Calu3 (cell line): ENCODE measurements around the gene HTN3. TPM values are rescaled to one million over a fixed set of nuclear protein-coding genes. Genes with fewer than 3 reads are reported as not detected.

ENCODE experiments used
- BruUV-seq: library from RNA; stranded (reverse); fragments of 400-500 nt; replicated peaks from 2 replicates; lab custom pipeline; 2021; lab: Mats Ljungman, UMichigan
- CTCF ChIA-PET: fragments of 300-600 bp; sonication (Branson Sonifier 250); formaldehyde crosslinking; loops from one replicate; lab custom pipeline; 2022; ENCODE audit warnings: antibody characterized with exemption; lab: Charles Lee
- DNase-seq: peaks from one replicate; pipeline ENCODE4 v3.0.0; 2022
- H3K27ac Mint-ChIP-seq: one replicate; pipeline ENCODE4 v1.8.0; 2022; ENCODE audit warnings: mixed read lengths; ENCODE audit not compliant: unreplicated experiment
- H3K27me3 Mint-ChIP-seq: one replicate; pipeline ENCODE4 v1.8.0; 2022; ENCODE audit warnings: mixed read lengths; ENCODE audit not compliant: unreplicated experiment
- H3K36me3 Mint-ChIP-seq: one replicate; pipeline ENCODE4 v1.8.0; 2022; ENCODE audit warnings: mild to moderate bottlenecking, moderate library complexity, mixed read lengths; ENCODE audit not compliant: insufficient read depth, unreplicated experiment
- H3K4me1 Mint-ChIP-seq: one replicate; pipeline ENCODE4 v1.8.0; 2022; ENCODE audit warnings: mild to moderate bottlenecking, low read depth, mixed read lengths; ENCODE audit not compliant: unreplicated experiment
- H3K4me3 Mint-ChIP-seq: one replicate; pipeline ENCODE4 v1.8.0; 2022; ENCODE audit warnings: mild to moderate bottlenecking, low read depth, moderate library complexity, mixed read lengths; ENCODE audit not compliant: unreplicated experiment
- H3K9me3 Mint-ChIP-seq: one replicate; pipeline ENCODE4 v1.8.0; 2022; ENCODE audit warnings: low read depth, mixed read lengths; ENCODE audit not compliant: unreplicated experiment
- CTCF ChIP-seq: fragments of 200-600 bp; IDR thresholded peaks from one replicate; pipeline ENCODE4 v1.8.0; 2022; ENCODE audit warnings: antibody characterized with exemption; ENCODE audit not compliant: unreplicated experiment
- intact Hi-C: fragments of 100-400 bp; cut with micrococcal nuclease; formaldehyde crosslinking; loops from one replicate; pipeline ENCODE4 v1.10.0; 2022; ENCODE audit not compliant: unreplicated experiment
- total RNA-seq: library from RNA; stranded (reverse); gene quantifications from 2 replicates; pipeline ENCODE4 v1.2.3, GENCODE V29; 2022

Gene HTN3
- total RNA-seq, 1 experiment from 2014 or later, result not detected

GRCh38 chr4:69995526-69996016, 32.7 kb upstream of the HTN3 start, which contains the start of gene STATH:
TSS of gene STATH (plus strand) at chr4:69995966. CDS start at chr4:69998438, 2,472 bp downstream.
- no peak within 1 kb of the TSS for H3K4me3 Mint-ChIP-seq
- no peak within 1 kb of the TSS for H3K27ac Mint-ChIP-seq
- peaks cover 2% of the 10 kb centered on the region for H3K9me3 Mint-ChIP-seq
- TF ChIP-seq CTCF, result no peak
- BruUV-seq, result no TSS peak
- CTCF ChIA-PET, result no interaction called here
- H3K4me1 Mint-ChIP-seq, result no peaks in the 10 kb centered on the region
- no peaks in the 10 kb centered on the region for H3K36me3 Mint-ChIP-seq
- no peak for DNase-seq
- intact Hi-C loops, result no loop called here
- H3K27me3 Mint-ChIP-seq, result no peaks in the 10 kb centered on the region

GRCh38 chr4:69999420-69999819, 28.8 kb upstream of the HTN3 start:
- BruUV-seq, result no TSS peak
- Mint-ChIP-seq H3K36me3 (no peaks in the 10 kb centered on the region), H3K4me3 (no peak overlapping the region), H3K27me3 (no peaks in the 10 kb centered on the region), H3K4me1 (no peaks in the 10 kb centered on the region), H3K27ac (no peak overlapping the region), H3K9me3 (no peaks in the 10 kb centered on the region)
- CTCF ChIA-PET, result no interaction called here
- intact Hi-C loops, result no loop called here
- no peak for TF ChIP-seq CTCF
- no peak for DNase-seq

GRCh38 chr4:70000711-70001110, 27.5 kb upstream of the HTN3 start:
- H3K27ac Mint-ChIP-seq, result no peak overlapping the region
- H3K9me3 Mint-ChIP-seq, result no peaks in the 10 kb centered on the region
- BruUV-seq, result no TSS peak
- TF ChIP-seq CTCF, result no peak
- no peak overlapping the region for H3K4me3 Mint-ChIP-seq
- no peaks in the 10 kb centered on the region for H3K36me3 Mint-ChIP-seq
- intact Hi-C loops, result no loop called here
- H3K4me1 Mint-ChIP-seq, result no peaks in the 10 kb centered on the region
- no peaks in the 10 kb centered on the region for H3K27me3 Mint-ChIP-seq
- no peak for DNase-seq
- CTCF ChIA-PET, result no interaction called here

- Mint-ChIP-seq H3K4me1 (no peaks in the 10 kb centered on the region), H3K27me3 (no peaks in the 10 kb centered on the region), H3K4me3 (no peak overlapping the region), H3K27ac (no peak overlapping the region), H3K9me3 (no peaks in the 10 kb centered on the region), H3K36me3 (no peaks in the 10 kb centered on the region)
- BruUV-seq, result no TSS peak
- no peak for DNase-seq
- TF ChIP-seq CTCF, result no peak
- intact Hi-C loops, result no loop called here
- CTCF ChIA-PET, result no interaction called here
These were observed 25.8 kb upstream of the HTN3 start for GRCh38 chr4:70002507-70002906.
